CD4-positive, alpha-beta T cell (primary cell): Measurements from ENCODE around the gene CBL. TPM values are rescaled to one million over a fixed set of nuclear protein-coding genes. Genes with fewer than 3 reads are reported as not detected.

Experiments used
- ATAC-seq: fragments of 200-7000 bp; cut with Tn5 transposase; one replicate; pipeline ENCODE4 v1.10.0; 2022; ENCODE audit warnings: mild to moderate bottlenecking; ENCODE audit not compliant: poor library complexity
- CTCF ChIA-PET: fragments of 350-600 bp; sonication (Branson Sonifier 250); formaldehyde crosslinking; loops from one replicate; lab custom pipeline; 2021; ENCODE audit warnings: antibody characterized with exemption, inconsistent platforms; lab: Charles Lee
- POLR2A ChIA-PET: fragments of 350-600 bp; sonication (Branson Sonifier 250); formaldehyde crosslinking; loops from one replicate; lab custom pipeline; 2021; ENCODE audit warnings: antibody characterized with exemption, inconsistent platforms; lab: Charles Lee
- DNase-seq, 14 experiments: peaks; one replicate each; pipeline ENCODE4 v3.0.0-alpha.2; 2013 to 2020; ENCODE audit warnings: mixed read lengths in 2 of 14
- H3K27ac ChIP-seq, 2 donors: one replicate each; pipeline versions ENCODE4 v1.5.1 to v1.7.0; 2013; ENCODE audit warnings: low read length in 2 of 2, low read depth in 1 of 2, mild to moderate bottlenecking in 1 of 2
- H3K27me3 ChIP-seq, 2 experiments: 1 replicate in 1 of 2; 2 replicates in 1 of 2; pipeline versions ENCODE4 v1.6.1 to v1.7.0; 2013; ENCODE audit warnings: low read length in 2 of 2, control low read depth in 1 of 2, mild to moderate bottlenecking in 1 of 2, moderate library complexity in 1 of 2; ENCODE audit not compliant: insufficient read depth in 2 of 2, control insufficient read depth in 1 of 2
- H3K36me3 ChIP-seq: one replicate; pipeline ENCODE4 v1.6.1; 2013; ENCODE audit warnings: low read length, control low read depth; ENCODE audit not compliant: insufficient read depth
- H3K4me1 ChIP-seq: one replicate; pipeline ENCODE4 v1.6.1; 2013; ENCODE audit warnings: low read length, control low read depth; ENCODE audit not compliant: insufficient read depth
- H3K4me3 ChIP-seq: one replicate; pipeline ENCODE4 v1.5.1; 2013; ENCODE audit warnings: mild to moderate bottlenecking, low read length, moderate library complexity
- H3K9me3 ChIP-seq, 2 experiments: 1 replicate in 1 of 2; 2 replicates in 1 of 2; pipeline versions ENCODE4 v1.6.1 to v1.7.0; 2013; ENCODE audit warnings: low read length in 2 of 2, mild to moderate bottlenecking in 2 of 2, control low read depth in 1 of 2, moderate library complexity in 1 of 2; ENCODE audit not compliant: control insufficient read depth in 1 of 2, insufficient read depth in 1 of 2
- H3K27ac Mint-ChIP-seq: one replicate; pipeline ENCODE4 v1.8.0; 2020; ENCODE audit warnings: mixed read lengths
- H3K27me3 Mint-ChIP-seq: one replicate; pipeline ENCODE4 v1.8.0; 2021; ENCODE audit warnings: mixed read lengths
- H3K36me3 Mint-ChIP-seq: one replicate; pipeline ENCODE4 v1.8.0; 2021; ENCODE audit warnings: low read depth, mixed read lengths
- H3K4me1 Mint-ChIP-seq: one replicate; pipeline ENCODE4 v1.8.0; 2021; ENCODE audit warnings: low read depth, mixed read lengths
- H3K4me3 Mint-ChIP-seq: one replicate; pipeline ENCODE4 v1.8.0; 2020; ENCODE audit warnings: mild to moderate bottlenecking, mixed read lengths
- H3K9me3 Mint-ChIP-seq: one replicate; pipeline ENCODE4 v1.8.0; 2020; ENCODE audit warnings: mixed read lengths
- intact Hi-C, 2 experiments: fragments of 100-400 bp; cut with DNase I in 1 of 2; cut with micrococcal nuclease in 1 of 2; formaldehyde crosslinking; loops; one replicate each; pipeline versions ENCODE4 v1.15.1 to v1.9.0; 2023 to 2025; cut with DNase I, micrococcal nuclease
- total RNA-seq, 174 experiments: library from RNA in 2 of 174; stranded (reverse) in 2 of 174; gene quantifications; one replicate each; pipeline ENCODE4 v1.2.3 and lab custom pipeline; 2021 to 2026
- TF ChIP-seq, protein P1 (sequence below): fragments of 200-600 bp; IDR thresholded peaks from one replicate; pipeline ENCODE4 v1.8.0; 2022; ENCODE audit warnings: antibody characterized with exemption, mild to moderate bottlenecking

The CBL gene
- total RNA-seq, 2 experiments from 2014 or later: 19.5 to 20.8 TPM

DNA sequence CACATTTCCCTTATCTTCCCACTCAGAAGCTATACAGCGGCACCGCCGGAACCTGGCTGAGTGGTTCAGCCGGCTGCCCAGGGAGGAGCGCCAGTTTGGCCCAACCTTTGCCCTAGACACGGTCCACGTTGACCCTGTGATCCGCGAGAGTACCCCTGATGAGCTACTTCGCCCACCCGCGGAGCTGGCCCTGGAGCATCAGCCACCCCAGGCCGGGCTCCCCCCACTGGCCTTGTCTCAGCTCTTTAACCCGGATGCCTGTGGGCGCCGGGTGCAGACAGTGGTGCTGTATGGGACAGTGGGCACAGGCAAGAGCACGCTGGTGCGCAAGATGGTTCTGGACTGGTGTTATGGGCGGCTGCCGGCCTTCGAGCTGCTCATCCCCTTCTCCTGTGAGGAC lies 32.7 kb upstream of the CBL start:
- CTCF ChIA-PET: no interaction called here
- intact Hi-C loops: no loop called here
- no peaks in the 10 kb centered on the region for H3K27me3 Mint-ChIP-seq
- POLR2A ChIA-PET: no interaction called here
- H3K36me3 ChIP-seq: peaks cover 15% of the 10 kb centered on the region
- no peaks in the 10 kb centered on the region for H3K9me3 Mint-ChIP-seq
- no peaks in the 10 kb centered on the region for H3K9me3 ChIP-seq
- TF ChIP-seq, protein P1, sequence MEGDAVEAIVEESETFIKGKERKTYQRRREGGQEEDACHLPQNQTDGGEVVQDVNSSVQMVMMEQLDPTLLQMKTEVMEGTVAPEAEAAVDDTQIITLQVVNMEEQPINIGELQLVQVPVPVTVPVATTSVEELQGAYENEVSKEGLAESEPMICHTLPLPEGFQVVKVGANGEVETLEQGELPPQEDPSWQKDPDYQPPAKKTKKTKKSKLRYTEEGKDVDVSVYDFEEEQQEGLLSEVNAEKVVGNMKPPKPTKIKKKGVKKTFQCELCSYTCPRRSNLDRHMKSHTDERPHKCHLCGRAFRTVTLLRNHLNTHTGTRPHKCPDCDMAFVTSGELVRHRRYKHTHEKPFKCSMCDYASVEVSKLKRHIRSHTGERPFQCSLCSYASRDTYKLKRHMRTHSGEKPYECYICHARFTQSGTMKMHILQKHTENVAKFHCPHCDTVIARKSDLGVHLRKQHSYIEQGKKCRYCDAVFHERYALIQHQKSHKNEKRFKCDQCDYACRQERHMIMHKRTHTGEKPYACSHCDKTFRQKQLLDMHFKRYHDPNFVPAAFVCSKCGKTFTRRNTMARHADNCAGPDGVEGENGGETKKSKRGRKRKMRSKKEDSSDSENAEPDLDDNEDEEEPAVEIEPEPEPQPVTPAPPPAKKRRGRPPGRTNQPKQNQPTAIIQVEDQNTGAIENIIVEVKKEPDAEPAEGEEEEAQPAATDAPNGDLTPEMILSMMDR: no peak
- H3K4me1 ChIP-seq: peaks cover 20% of the 10 kb centered on the region
- H3K27me3 ChIP-seq: no peaks in the 10 kb centered on the region
- no peak overlapping the region for H3K4me3 ChIP-seq
- DNase-seq: no peak
- H3K27ac Mint-ChIP-seq: no peak overlapping the region
- H3K27ac ChIP-seq: no peak overlapping the region
- H3K36me3 Mint-ChIP-seq: peaks cover 24% of the 10 kb centered on the region
- ATAC-seq: no peak
- no peak overlapping the region for H3K4me3 Mint-ChIP-seq
- peaks cover 15% of the 10 kb centered on the region for H3K4me1 Mint-ChIP-seq

DNA sequence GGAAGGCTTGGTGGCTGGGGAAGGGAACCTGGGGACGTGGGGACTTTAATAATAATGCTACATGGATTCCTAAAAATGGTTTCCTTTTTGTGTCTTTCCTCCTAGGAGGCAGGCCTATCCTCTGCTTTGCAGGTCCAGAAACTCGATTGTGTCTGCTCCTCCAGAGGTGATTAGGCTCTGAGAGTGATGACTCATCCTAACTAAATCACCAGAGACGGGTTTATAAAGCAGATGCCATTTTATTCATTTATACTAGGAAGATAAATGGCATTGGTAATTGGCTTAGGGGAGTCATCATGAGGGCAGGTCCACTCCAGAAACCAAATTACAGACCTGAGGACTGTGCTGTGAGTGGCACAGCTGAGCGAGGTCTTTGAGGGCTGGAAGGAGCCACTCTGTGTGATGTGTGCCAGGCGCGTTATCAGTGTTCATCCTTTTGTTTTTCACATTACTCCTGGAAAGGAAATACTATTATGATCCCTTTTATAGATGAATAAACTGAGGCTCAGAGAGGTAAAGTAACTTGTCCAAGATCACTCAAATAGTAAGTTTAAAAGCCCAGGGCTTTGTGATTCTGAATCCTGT lies 30.6 kb upstream of the CBL start:
- Histone ChIP-seq H3K4me1 (peaks cover 12% of the 10 kb centered on the region), H3K4me3 (no peak overlapping the region), H3K9me3 (no peaks in the 10 kb centered on the region), H3K27me3 (no peaks in the 10 kb centered on the region), H3K27ac (no peak overlapping the region), H3K36me3 (peaks cover 15% of the 10 kb centered on the region)
- ATAC-seq (no peak), DNase-seq (no peak)
- POLR2A ChIA-PET: no interaction called here
- H3K9me3 Mint-ChIP-seq: no peaks in the 10 kb centered on the region
- H3K27me3 Mint-ChIP-seq: no peaks in the 10 kb centered on the region
- TF ChIP-seq, protein P1: no peak
- H3K36me3 Mint-ChIP-seq: peaks cover 33% of the 10 kb centered on the region
- peaks cover 16% of the 10 kb centered on the region for H3K4me1 Mint-ChIP-seq
- H3K27ac Mint-ChIP-seq: no peak overlapping the region
- CTCF ChIA-PET: no interaction called here
- H3K4me3 Mint-ChIP-seq: no peak overlapping the region
- intact Hi-C loops: no loop called here

DNA sequence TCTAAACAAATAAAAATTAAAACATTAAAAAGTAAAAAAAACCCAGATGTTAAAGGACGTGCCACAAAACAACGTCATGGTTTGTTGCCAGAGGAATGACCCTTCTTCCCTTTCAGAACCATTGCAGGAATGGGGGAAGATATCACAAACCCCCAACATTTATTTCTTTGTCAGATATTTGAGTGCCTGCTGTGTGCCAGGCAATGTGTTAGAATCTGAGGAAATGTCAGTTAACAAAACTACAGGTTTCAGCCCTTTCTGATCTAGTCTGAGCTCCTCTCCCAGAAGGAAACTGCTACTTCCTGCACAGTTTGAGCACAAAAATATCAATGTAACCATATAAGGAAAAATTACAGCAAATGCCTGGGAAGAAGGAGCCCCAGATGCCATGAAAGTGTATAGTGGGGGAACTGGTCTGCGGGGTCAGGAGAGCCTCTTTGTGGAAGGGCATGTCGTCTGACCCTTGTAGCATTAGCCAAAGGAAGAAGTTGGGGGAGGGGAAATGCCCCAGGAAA lies 27.9 kb upstream of the CBL start:
- Histone ChIP-seq H3K27me3 (no peaks in the 10 kb centered on the region), H3K4me1 (peaks cover 12% of the 10 kb centered on the region), H3K4me3 (no peak overlapping the region), H3K36me3 (peaks cover 15% of the 10 kb centered on the region), H3K9me3 (no peaks in the 10 kb centered on the region), H3K27ac (peak overlapping the region in 1 of 2 donors; percentile 21)
- DNase-seq (no peak), ATAC-seq (no peak)
- Mint-ChIP-seq H3K27ac (peak overlapping the region; percentile 52), H3K4me1 (peaks cover 16% of the 10 kb centered on the region), H3K36me3 (peaks cover 29% of the 10 kb centered on the region), H3K9me3 (no peaks in the 10 kb centered on the region), H3K27me3 (no peaks in the 10 kb centered on the region), H3K4me3 (no peak overlapping the region)
- POLR2A ChIA-PET: interaction anchor here (2.2 kb wide), 1 partner anchor 9 kb away, joined by 6 read pairs; the partner anchor contains the start of gene NLRX1
- TF ChIP-seq, protein P1: no peak
- intact Hi-C loops: no loop called here
- CTCF ChIA-PET: no interaction called here
